HEK293T (cell line): ENCODE data around the gene AGPAT2.

Source experiments
- ARNT ChIP-seq: fragments of 450-650 bp; IDR thresholded peaks from 2 replicates; pipeline ENCODE4 v1.6.1; 2017; ENCODE audit warnings: mild to moderate bottlenecking
- ELF4 ChIP-seq: fragments of 450-650 bp; IDR thresholded peaks from 2 replicates; pipeline ENCODE4 v1.6.1; 2017; ENCODE audit warnings: antibody characterized with exemption
- FOXA1 ChIP-seq: fragments of 450-650 bp; IDR thresholded peaks from 2 replicates; pipeline ENCODE4 v1.6.1; 2016; ENCODE audit warnings: mild to moderate bottlenecking
- FOXM1 ChIP-seq: fragments of 450-650 bp; IDR thresholded peaks from 2 replicates; pipeline ENCODE4 v1.6.1; 2017; ENCODE audit warnings: mild to moderate bottlenecking, borderline replicate concordance
- LEF1 ChIP-seq: fragments of 450-650 bp; IDR thresholded peaks from 2 replicates; pipeline ENCODE4 v1.6.1; 2017; ENCODE audit warnings: mild to moderate bottlenecking, borderline replicate concordance
- NFRKB ChIP-seq: fragments of 450-650 bp; IDR thresholded peaks from 2 replicates; pipeline ENCODE4 v1.6.1; 2016; ENCODE audit warnings: mild to moderate bottlenecking, moderate library complexity
- SP1 ChIP-seq: fragments of 450-650 bp; IDR thresholded peaks from 2 replicates; pipeline ENCODE4 v1.6.1; 2017
- SUZ12 ChIP-seq: fragments of 450-650 bp; IDR thresholded peaks from 2 replicates; pipeline ENCODE4 v1.6.1; 2016; ENCODE audit warnings: mild to moderate bottlenecking
- TARDBP ChIP-seq: fragments of 450-650 bp; IDR thresholded peaks from 2 replicates; pipeline ENCODE4 v1.6.1; 2016

DNA sequence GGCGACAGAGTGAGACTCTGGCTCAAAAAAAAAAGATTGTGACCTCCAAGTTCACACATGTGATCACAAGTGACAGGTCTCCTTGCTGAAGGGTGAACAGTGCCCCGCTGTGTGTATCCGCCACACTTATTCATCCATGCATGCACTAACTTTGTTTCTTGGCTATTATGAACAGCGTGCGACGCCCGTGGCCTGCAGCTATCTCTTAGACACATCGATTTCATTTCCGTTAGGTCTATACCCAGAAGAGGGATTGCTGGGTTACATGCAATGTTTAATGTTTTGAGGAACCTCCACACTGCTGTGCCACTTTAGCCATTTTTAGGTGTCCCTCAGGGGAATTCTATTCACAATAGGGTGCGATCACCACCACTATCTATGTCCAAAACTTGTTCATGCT lies 36.6 kb downstream of the AGPAT2 start:
- TF ChIP-seq FOXM1: no peak
- no peak for TF ChIP-seq TARDBP
- no peak for TF ChIP-seq SUZ12
- no peak for TF ChIP-seq SP1
- no peak for TF ChIP-seq ARNT
- TF ChIP-seq FOXA1: no peak
- no peak for TF ChIP-seq ELF4
- TF ChIP-seq LEF1: no peak
- no peak for TF ChIP-seq NFRKB
